ENCODE measurements around the gene VPS26A.
A peak's percentile ranks its signal among the peaks of the same experiment; 100 is the strongest.

VPS26A gene

GRCh38 chr10:69123747-69124562, at the start of gene VPS26A:
Gene VPS26A (plus strand): TSS chr10:69124178. CDS start chr10:69124278, 100 bp downstream.
- peak within 1 kb of the TSS; percentile 95 for H3K4me3 Mint-ChIP-seq
- peak within 1 kb of the TSS; percentile 91 for H3K27ac Mint-ChIP-seq
- ATAC-seq (peak; percentile 92), DNase-seq (peak; percentile 99)
- H3K4me1 Mint-ChIP-seq, result peaks cover 38% of the 10 kb centered on the region
- no peaks in the 10 kb centered on the region for H3K36me3 Mint-ChIP-seq (ENCODE audit: low read depth)
- H3K27me3 Mint-ChIP-seq, result no peaks in the 10 kb centered on the region
- no peaks in the 10 kb centered on the region for H3K9me3 Mint-ChIP-seq

GRCh38 chr10:69074532-69074931, 49.4 kb upstream of the VPS26A start:
- no peak for DNase-seq
- H3K27ac Mint-ChIP-seq, result no peak overlapping the region
- H3K4me1 Mint-ChIP-seq, result peaks cover 13% of the 10 kb centered on the region
- no peaks in the 10 kb centered on the region for H3K27me3 Mint-ChIP-seq
- H3K36me3 Mint-ChIP-seq (ENCODE audit: low read depth), result no peaks in the 10 kb centered on the region
- no peaks in the 10 kb centered on the region for H3K9me3 Mint-ChIP-seq
- no peak overlapping the region for H3K4me3 Mint-ChIP-seq
- ATAC-seq, result no peak

- H3K27ac Mint-ChIP-seq, result no peak overlapping the region
- ATAC-seq, result no peak
- H3K9me3 Mint-ChIP-seq, result no peaks in the 10 kb centered on the region
- no peak for DNase-seq
- H3K27me3 Mint-ChIP-seq, result no peaks in the 10 kb centered on the region
- no peak overlapping the region for H3K4me3 Mint-ChIP-seq
- peaks cover 13% of the 10 kb centered on the region for H3K4me1 Mint-ChIP-seq
- H3K36me3 Mint-ChIP-seq (ENCODE audit: low read depth), result no peaks in the 10 kb centered on the region
These were observed 48.5 kb upstream of the VPS26A start for GRCh38 chr10:69075431-69075830.

GRCh38 chr10:69078311-69078710, 45.7 kb upstream of the VPS26A start:
- H3K27me3 Mint-ChIP-seq, result no peaks in the 10 kb centered on the region
- peaks cover 7% of the 10 kb centered on the region for H3K4me1 Mint-ChIP-seq
- DNase-seq (no peak), ATAC-seq (no peak)
- no peak overlapping the region for H3K27ac Mint-ChIP-seq
- no peak overlapping the region for H3K4me3 Mint-ChIP-seq
- H3K9me3 Mint-ChIP-seq, result no peaks in the 10 kb centered on the region
- H3K36me3 Mint-ChIP-seq (ENCODE audit: low read depth), result no peaks in the 10 kb centered on the region

GRCh38 chr10:69080226-69080625, 43.8 kb upstream of the VPS26A start:
- H3K4me3 Mint-ChIP-seq, result no peak overlapping the region
- no peak for DNase-seq
- no peaks in the 10 kb centered on the region for H3K36me3 Mint-ChIP-seq (ENCODE audit: low read depth)
- no peak overlapping the region for H3K27ac Mint-ChIP-seq
- no peaks in the 10 kb centered on the region for H3K9me3 Mint-ChIP-seq
- no peaks in the 10 kb centered on the region for H3K27me3 Mint-ChIP-seq
- no peak for ATAC-seq
- H3K4me1 Mint-ChIP-seq, result peaks cover 3% of the 10 kb centered on the region

- Mint-ChIP-seq H3K4me1 (peaks cover 48% of the 10 kb centered on the region), H3K36me3 (ENCODE audit: low read depth) (peaks cover 34% of the 10 kb centered on the region), H3K4me3 (peak overlapping the region; percentile 70), H3K27me3 (no peaks in the 10 kb centered on the region), H3K9me3 (no peaks in the 10 kb centered on the region), H3K27ac (peak overlapping the region; percentile 91)
- DNase-seq, result no peak
- ATAC-seq, result no peak
These were observed 37.9 kb upstream of the VPS26A start for GRCh38 chr10:69086001-69086509.

- peak within 1 kb of the TSS; percentile 96 for H3K27ac Mint-ChIP-seq
- H3K36me3 Mint-ChIP-seq (ENCODE audit: low read depth), result peaks cover 46% of the 10 kb centered on the region
- ATAC-seq, result peak; percentile 70
- DNase-seq, result peak; percentile 78
- H3K9me3 Mint-ChIP-seq, result no peaks in the 10 kb centered on the region
- no peaks in the 10 kb centered on the region for H3K27me3 Mint-ChIP-seq
- peak within 1 kb of the TSS; percentile 92 for H3K4me3 Mint-ChIP-seq
- H3K4me1 Mint-ChIP-seq, result peaks cover 64% of the 10 kb centered on the region
These were observed 36.1 kb upstream of the VPS26A start, which contains the start of gene SRGN for GRCh38 chr10:69087590-69088470. Gene SRGN (plus strand): TSS chr10:69088103. CDS start chr10:69088158, 55 bp downstream.

GRCh38 chr10:69088471-69088769, 35.6 kb upstream of the VPS26A start:
- peak overlapping the region; percentile 92 for H3K4me3 Mint-ChIP-seq
- ATAC-seq, result no peak
- peaks cover 51% of the 10 kb centered on the region for H3K36me3 Mint-ChIP-seq (ENCODE audit: low read depth)
- peak overlapping the region; percentile 96 for H3K27ac Mint-ChIP-seq
- DNase-seq, result no peak
- H3K9me3 Mint-ChIP-seq, result no peaks in the 10 kb centered on the region
- no peaks in the 10 kb centered on the region for H3K27me3 Mint-ChIP-seq
- peaks cover 70% of the 10 kb centered on the region for H3K4me1 Mint-ChIP-seq

GRCh38 chr10:69088801-69089501, 35.0 kb upstream of the VPS26A start:
- ATAC-seq, result peak; percentile 7
- DNase-seq, result no peak
- peaks cover 57% of the 10 kb centered on the region for H3K36me3 Mint-ChIP-seq (ENCODE audit: low read depth)

GRCh38 chr10:69089638-69090599, 34.1 kb upstream of the VPS26A start:
- Mint-ChIP-seq H3K36me3 (ENCODE audit: low read depth) (peaks cover 58% of the 10 kb centered on the region), H3K9me3 (no peaks in the 10 kb centered on the region), H3K4me1 (peaks cover 77% of the 10 kb centered on the region), H3K27me3 (no peaks in the 10 kb centered on the region), H3K4me3 (peak overlapping the region; percentile 92), H3K27ac (peak overlapping the region; percentile 96)
- ATAC-seq (peak; percentile 81), DNase-seq (peak; percentile 67)

More at GRCh38 chr10:69088801-69089501, 35.0 kb upstream of the VPS26A start:
- no peaks in the 10 kb centered on the region for H3K27me3 Mint-ChIP-seq
- peaks cover 74% of the 10 kb centered on the region for H3K4me1 Mint-ChIP-seq
- H3K4me3 Mint-ChIP-seq, result peak overlapping the region; percentile 92
- peak overlapping the region; percentile 96 for H3K27ac Mint-ChIP-seq
- no peaks in the 10 kb centered on the region for H3K9me3 Mint-ChIP-seq

GRCh38 chr10:69090685-69091084, 33.3 kb upstream of the VPS26A start:
- DNase-seq (no peak), ATAC-seq (no peak)
- Mint-ChIP-seq H3K27ac (peak overlapping the region; percentile 96), H3K36me3 (ENCODE audit: low read depth) (peaks cover 61% of the 10 kb centered on the region), H3K9me3 (no peaks in the 10 kb centered on the region), H3K4me3 (peak overlapping the region; percentile 92), H3K4me1 (peaks cover 77% of the 10 kb centered on the region), H3K27me3 (no peaks in the 10 kb centered on the region)

GRCh38 chr10:69091143-69091651, 32.8 kb upstream of the VPS26A start:
- DNase-seq (no peak), ATAC-seq (no peak)
- H3K4me1 Mint-ChIP-seq, result peaks cover 77% of the 10 kb centered on the region
- peak overlapping the region; percentile 96 for H3K27ac Mint-ChIP-seq
- no peaks in the 10 kb centered on the region for H3K27me3 Mint-ChIP-seq
- peaks cover 63% of the 10 kb centered on the region for H3K36me3 Mint-ChIP-seq (ENCODE audit: low read depth)
- H3K9me3 Mint-ChIP-seq, result no peaks in the 10 kb centered on the region
- H3K4me3 Mint-ChIP-seq, result peak overlapping the region; percentile 92
